GF-D8 (cell line): Measurements from ENCODE around the gene MAGI3.

Source experiments
- DNase-seq: peaks from one replicate; lab custom pipeline; 2025; lab: John Stamatoyannopoulos, UW

MAGI3 gene

DNA sequence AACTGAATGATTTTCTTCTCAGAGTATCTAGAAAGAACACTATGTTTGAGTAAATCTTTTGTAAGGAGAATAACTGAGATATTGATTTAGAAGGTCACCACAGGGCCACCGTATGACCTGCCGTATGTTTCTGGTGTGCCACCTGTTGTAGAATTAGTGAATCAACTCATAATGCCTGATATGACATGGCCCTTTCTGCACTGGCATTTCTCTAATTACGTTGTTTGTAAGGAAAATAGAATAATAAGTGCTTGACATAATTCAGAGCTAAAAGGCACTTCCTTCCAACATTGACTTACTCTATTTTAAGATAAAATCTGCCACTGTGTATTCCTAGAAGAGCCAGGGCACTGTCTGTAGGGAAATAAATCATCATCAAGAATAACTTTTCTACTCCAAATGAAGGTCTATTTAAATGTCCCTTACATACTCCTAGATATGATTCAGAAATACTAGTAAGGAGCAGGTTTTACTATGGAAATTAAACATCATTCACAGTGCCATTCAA is 267.3 kb downstream of the MAGI3 start:
- DNase-seq, result no peak

DNA sequence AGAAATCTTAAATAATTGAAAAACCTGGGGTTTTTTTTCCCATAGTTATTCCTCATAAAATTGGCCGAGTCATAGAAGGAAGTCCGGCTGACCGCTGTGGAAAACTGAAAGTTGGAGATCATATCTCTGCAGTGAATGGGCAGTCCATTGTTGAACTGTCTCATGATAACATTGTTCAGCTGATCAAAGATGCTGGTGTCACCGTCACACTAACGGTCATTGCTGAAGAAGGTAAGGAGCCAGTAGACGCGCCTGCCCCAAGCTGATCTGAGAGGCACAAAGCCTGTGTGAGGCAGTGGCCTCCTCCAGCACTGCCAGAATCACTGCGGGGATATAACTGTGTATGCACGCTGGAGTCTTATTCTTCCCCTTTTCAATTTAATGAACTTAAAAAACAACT is 268.7 kb downstream of the MAGI3 start:
- DNase-seq, result no peak

DNA sequence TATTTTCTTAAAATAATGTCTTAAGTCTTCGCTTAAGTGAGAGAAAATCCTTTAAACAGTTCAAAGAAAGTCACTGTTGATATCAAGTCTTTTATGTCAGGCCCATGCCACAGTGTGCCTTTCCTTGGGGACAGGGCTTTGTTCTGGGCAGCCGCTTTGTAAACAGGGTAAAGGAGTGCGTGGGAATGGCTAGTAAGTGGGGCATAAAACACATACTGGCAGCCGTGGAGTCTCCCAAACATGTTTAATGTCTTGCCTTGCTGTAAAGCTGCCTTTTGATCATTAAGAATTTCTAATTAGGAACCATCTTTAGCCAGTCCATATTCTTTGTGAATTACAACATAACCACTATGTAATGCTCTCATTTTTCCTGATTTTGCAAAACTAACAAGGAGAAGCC is 269.2 kb downstream of the MAGI3 start:
- DNase-seq, result no peak

- no peak for DNase-seq
Measured at GRCh38 chr1:113660088-113660487, 269.8 kb downstream of the MAGI3 start.

GRCh38 chr1:113662101-113662500 is 271.8 kb downstream of the MAGI3 start:
- DNase-seq, result no peak

DNA sequence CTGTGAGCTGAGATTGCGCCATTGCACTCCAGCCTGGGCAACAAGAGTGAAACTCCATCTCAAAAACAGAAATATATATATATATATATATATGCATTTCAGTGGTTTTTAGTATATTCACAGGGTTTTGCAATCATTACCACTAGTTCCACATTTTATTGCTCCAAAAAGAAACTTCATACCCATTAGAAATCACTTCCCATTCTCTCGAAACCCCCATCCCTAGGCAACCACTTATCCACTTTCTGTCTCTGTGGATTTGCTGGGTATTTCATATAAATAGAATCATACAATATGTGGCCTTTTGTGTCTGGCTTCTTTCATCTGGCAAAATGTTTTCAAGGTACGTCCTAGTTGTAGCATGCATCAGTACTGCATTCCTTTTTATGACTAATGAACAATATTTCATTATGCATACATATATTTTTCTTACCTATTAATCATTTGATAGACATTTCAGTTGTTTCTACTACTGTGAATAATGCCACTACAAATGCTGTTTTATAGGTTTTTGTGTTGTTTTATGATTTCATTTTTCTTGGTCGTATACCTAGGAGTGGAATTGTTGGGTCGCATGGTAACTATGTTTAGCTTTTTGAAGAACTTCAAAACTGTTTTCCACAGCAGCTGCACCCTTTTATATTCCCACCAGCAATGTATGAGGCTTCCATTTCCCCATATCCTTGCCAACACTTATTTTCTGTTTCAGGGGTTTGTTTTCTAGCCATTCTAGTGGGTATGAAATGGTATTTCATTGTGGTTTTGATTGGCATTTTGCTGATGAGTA is 273.0 kb downstream of the MAGI3 start:
- no peak for DNase-seq

DNA sequence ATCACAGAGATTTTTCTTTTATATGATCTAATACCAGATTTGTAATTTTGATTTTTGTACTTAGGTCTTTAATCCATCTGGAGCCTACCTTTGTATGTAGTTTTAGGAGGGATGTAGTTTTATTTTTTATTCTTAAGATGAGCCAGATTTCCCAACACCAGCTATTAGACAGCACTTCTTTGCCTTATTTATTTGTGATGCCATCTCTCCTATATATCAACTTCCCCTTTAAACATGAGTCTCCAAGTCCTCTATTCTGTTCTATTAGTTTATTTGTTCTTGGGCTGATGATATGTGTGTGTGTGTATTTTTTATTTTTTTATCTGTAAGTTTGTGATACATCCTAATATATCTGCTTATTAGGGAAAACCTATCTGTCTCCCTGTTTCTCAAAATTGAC is 274.8 kb downstream of the MAGI3 start:
- no peak for DNase-seq

- DNase-seq, result no peak
Measured at GRCh38 chr1:113666126-113666525, 275.8 kb downstream of the MAGI3 start.

DNA sequence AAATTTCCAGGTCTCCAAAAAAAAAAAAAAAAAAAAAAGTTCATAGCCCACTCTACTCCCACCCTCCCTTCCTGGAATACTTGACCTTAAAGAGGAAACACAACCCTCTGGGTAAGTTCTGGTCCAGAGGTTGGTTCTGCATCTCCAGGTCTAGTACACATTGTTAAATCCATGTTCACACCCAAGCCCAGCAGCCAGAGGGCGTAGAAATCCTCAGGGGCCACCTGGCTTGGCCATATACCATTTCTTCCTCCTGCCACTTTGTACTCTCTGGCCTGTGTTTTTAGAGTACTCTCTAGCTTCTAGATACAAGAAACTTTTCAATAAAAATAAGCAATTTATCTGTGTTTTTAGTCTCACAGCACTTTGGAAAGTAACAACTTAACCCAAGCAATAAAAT is 279.7 kb downstream of the MAGI3 start:
- DNase-seq, result no peak

- DNase-seq, result no peak
Measured at GRCh38 chr1:113670650-113671049, 280.3 kb downstream of the MAGI3 start.

DNA sequence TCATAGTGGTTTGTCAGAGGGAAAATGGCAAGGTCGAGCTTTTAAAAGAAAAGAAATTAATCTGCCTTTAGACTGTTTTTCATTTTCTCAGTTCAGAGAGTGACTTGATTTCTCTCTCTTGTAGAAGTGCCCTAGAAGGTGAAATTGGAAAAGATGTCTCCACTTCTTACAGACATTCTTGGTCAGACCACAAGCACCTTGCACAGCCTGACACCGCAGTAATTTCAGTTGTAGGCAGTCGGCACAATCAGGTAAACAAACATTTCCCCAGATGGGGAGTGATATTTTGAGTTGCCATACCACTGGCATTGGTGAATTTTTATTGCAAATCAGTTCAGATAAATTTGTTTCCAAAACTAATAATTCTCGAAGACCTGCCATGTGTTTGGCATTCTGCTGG is 282.2 kb downstream of the MAGI3 start:
- no peak for DNase-seq

DNA sequence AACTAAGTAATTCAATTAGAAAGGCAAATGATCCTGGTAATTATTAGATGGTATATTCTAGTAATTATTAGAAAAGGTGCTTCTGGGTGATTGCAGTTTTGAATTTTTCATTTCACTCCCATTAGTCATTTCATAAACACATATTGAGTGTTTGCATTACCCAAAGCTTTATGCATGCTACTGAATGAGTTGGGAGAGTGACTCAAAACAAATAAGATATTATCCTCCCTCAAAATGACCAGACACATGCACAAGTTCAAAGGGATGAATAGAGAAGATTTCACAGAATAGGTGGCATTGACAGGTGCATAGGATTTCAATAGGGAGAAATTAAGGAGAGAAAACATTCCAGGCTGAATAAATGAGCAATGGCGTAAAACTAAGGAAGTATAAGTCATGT is 284.3 kb downstream of the MAGI3 start:
- no peak for DNase-seq

DNA sequence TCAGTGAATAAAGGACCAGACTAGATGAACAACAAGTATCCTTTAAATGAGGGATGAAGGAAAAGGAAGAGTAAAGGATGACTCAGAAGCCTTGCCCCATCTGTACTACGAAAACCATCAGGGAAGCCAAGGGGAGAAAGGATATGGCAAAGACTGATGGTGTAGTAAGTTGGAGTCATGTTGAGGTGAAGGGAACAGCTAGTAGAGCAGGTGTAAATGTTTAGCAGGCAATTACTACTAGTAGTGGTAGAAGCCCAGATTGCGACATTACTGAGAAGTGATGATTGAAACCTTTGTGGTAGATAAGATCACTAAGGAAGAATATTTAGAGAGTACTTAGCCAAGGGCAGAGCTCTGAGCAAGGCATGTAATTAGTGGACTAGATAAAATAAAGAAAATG is 285.0 kb downstream of the MAGI3 start:
- no peak for DNase-seq

DNA sequence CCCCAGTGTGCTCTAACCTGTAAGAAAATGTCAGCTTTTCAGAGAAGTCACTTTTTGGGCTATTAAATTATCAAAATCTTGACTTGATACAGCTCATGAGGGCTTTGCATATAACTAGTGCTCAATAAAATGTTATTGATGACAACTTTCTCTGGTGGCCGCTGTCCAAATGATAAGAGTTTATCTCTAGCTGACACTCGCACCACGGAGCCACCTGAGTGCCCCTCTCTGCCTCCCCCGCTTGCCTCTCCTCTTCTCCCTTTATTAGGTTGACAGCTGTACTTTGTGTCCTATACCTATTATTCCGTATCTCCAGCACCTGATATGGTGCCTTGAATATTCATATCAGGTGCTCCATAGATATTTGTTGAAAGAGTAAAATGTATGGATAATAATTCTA is 286.2 kb downstream of the MAGI3 start:
- no peak for DNase-seq

DNA sequence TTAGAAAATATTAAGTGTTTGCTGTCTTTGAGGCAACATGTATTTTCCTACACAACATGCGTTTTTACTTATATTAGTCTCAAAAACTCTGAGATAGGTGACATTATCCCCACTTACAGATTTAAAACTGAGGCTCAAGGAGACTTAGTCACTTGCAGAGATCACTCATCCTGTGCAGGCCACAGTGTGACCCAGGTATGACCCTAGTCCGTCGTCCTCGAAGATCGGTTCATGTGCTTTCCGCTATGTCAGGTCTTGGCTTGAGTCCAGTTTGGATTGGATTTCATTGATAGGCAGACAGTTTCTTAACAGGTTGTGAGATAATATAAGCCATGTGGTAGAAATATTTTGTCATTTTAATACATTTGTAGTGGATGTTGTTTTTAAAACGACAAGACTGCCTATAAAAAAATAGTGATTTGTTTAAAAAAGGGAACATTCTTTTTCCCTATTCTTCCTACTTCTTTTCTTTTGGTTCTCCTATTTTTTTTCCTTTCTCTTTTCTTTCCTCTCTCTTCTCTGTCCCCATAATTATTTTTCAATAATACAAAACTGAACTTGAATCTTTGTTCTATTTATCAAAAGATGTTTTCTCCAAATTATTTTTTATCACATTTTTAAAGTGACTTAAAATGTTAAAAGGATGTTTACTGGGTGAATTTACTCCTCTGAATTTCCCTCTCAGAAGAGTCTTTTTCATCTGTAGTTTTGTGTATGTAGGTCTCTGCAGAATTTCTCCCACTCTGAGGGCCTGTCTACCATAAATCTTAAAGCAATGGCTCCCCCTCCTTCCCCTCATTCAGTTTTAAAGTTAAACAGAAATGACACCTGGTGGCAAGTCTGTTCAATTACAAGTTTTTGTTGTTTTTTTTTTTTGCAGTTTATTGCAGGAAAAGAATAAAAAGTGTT is 287.2 kb downstream of the MAGI3 start:
- no peak for DNase-seq

DNA sequence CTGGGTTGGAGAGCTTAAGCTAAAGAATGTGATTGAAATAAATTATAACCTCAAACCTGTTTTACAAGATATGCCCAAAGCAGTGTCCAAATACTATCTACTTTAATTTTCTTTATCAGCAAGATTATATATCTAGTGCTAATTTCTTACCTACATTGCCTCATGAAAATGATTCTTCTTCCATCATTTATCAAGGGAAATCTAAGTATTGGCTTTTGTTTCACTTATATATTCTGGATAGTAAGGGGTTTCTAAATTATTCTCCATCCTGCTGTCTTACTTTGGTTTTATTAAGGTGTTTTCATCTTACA is 287.8 kb downstream of the MAGI3 start:
- no peak for DNase-seq

GRCh38 chr1:113681596-113682337 is 291.5 kb downstream of the MAGI3 start:
- DNase-seq, result no peak

DNA sequence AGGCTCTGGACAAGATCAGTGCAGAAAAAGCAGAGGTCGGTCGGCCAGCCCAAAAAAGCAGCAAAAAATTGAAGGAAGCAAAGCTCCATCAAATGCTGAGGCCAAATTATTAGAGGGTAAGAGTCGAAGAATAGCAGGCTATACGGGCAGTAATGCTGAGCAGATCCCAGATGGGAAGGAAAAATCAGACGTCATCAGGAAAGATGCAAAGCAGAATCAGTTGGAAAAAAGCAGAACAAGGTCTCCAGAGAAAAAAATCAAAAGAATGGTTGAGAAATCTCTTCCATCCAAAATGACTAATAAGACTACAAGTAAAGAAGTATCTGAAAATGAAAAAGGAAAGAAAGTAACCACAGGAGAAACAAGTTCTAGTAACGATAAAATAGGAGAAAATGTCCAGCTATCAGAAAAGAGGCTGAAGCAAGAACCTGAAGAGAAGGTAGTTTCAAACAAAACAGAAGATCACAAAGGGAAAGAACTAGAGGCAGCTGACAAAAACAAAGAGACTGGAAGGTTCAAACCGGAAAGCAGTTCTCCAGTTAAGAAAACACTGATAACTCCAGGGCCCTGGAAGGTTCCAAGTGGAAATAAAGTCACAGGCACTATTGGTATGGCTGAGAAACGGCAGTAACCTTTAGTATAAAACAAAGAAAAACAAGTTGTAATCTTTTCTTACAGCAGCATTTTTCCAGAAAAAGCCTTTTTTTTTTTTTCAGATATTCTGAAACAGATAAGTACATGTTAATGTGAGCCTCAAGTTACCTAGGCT is 293.3 kb downstream of the MAGI3 start:
- no peak for DNase-seq

GRCh38 chr1:113684153-113684541 is 293.8 kb downstream of the MAGI3 start:
- no peak for DNase-seq

- DNase-seq, result no peak
Measured at GRCh38 chr1:113686891-113687618, 296.7 kb downstream of the MAGI3 start.

- DNase-seq, result no peak
Measured at GRCh38 chr1:113691184-113691583, 300.9 kb downstream of the MAGI3 start.
